PC-9 (cell line): ENCODE data around the gene ZAR1L. TPM values are rescaled to one million over a fixed set of nuclear protein-coding genes. Genes with fewer than 3 reads are reported as not detected.

Source experiments
- BruUV-seq: library from RNA; stranded (reverse); fragments of 400-500 nt; replicated peaks from 2 replicates; lab custom pipeline; 2021; lab: Mats Ljungman, UMichigan
- CTCF ChIA-PET: fragments of 300-600 bp; sonication (Branson Sonifier 250); formaldehyde crosslinking; loops from one replicate; lab custom pipeline; 2022; ENCODE audit warnings: antibody characterized with exemption; lab: Charles Lee
- POLR2A ChIA-PET: fragments of 300-600 bp; sonication (Branson Sonifier 250); formaldehyde crosslinking; loops from one replicate; lab custom pipeline; 2022; ENCODE audit warnings: antibody characterized with exemption; ENCODE audit not compliant: unreplicated experiment; lab: Charles Lee
- DNase-seq, 2 experiments: peaks; one replicate each; pipeline versions ENCODE4 v3.0.0 to v3.0.0-alpha.2; 2015 to 2022; ENCODE audit warnings: mixed read lengths in 1 of 2
- H2AFZ ChIP-seq: fragments of 200-600 bp; sonication (generic); 2 replicates; pipeline ENCODE4 v1.8.1; 2017; ENCODE audit warnings: antibody characterized with exemption
- H3F3A ChIP-seq: fragments of 200-600 bp; sonication (generic); 2 replicates; pipeline ENCODE4 v1.8.1; 2017; ENCODE audit warnings: antibody characterized with exemption, mild to moderate bottlenecking, low read depth; ENCODE audit not compliant: insufficient read depth
- H3K27ac ChIP-seq: fragments of 200-600 bp; sonication (generic); 2 replicates; pipeline ENCODE4 v1.6.1; 2016; ENCODE audit warnings: mixed run types
- H3K27me3 ChIP-seq: fragments of 200-600 bp; sonication (generic); 2 replicates; pipeline ENCODE4 v1.6.1; 2016; ENCODE audit warnings: low read depth, mixed run types; ENCODE audit not compliant: insufficient read depth
- H3K36me3 ChIP-seq: fragments of 200-600 bp; sonication (generic); 2 replicates; pipeline ENCODE4 v1.6.1; 2016; ENCODE audit warnings: low read depth, mixed run types
- H3K4me1 ChIP-seq: fragments of 200-600 bp; sonication (generic); replicated peaks from 2 replicates; pipeline ENCODE4 v1.6.1; 2016; ENCODE audit warnings: mixed run types; ENCODE audit not compliant: insufficient read depth
- H3K4me2 ChIP-seq: fragments of 200-600 bp; sonication (generic); 2 replicates; pipeline ENCODE4 v1.6.1; 2017; ENCODE audit warnings: mixed run types
- H3K4me3 ChIP-seq: fragments of 200-600 bp; sonication (generic); 2 replicates; pipeline ENCODE4 v1.6.1; 2016; ENCODE audit warnings: mixed run types
- H3K79me2 ChIP-seq: fragments of 200-600 bp; sonication (generic); 2 replicates; pipeline ENCODE4 v1.6.1; 2017; ENCODE audit warnings: low read depth, mixed run types
- H3K9me2 ChIP-seq: fragments of 200-600 bp; sonication (generic); 2 replicates; pipeline ENCODE4 v1.8.1; 2017; ENCODE audit warnings: mild to moderate bottlenecking; ENCODE audit not compliant: insufficient read depth
- H3K9me3 ChIP-seq: fragments of 200-600 bp; sonication (generic); 2 replicates; pipeline ENCODE4 v1.8.1; 2016; ENCODE audit warnings: low read depth; ENCODE audit not compliant: insufficient read depth
- H4K20me1 ChIP-seq: fragments of 200-600 bp; sonication (generic); 2 replicates; pipeline ENCODE4 v1.8.1; 2017; ENCODE audit not compliant: insufficient read depth
- CTCF ChIP-seq: fragments of 200-600 bp; sonication (generic); conservative IDR thresholded peaks from 2 replicates; pipeline ENCODE4 v1.6.1; 2017; ENCODE audit warnings: mixed run types, antibody characterized with exemption, mild to moderate bottlenecking, moderate library complexity
- EZH2 ChIP-seq: fragments of 200-600 bp; sonication (generic); IDR thresholded peaks from 2 replicates; pipeline ENCODE4 v1.8.0; 2017; ENCODE audit warnings: antibody characterized with exemption, low read depth
- intact Hi-C: fragments of 100-400 bp; cut with micrococcal nuclease; formaldehyde crosslinking; loops from one replicate; pipeline ENCODE4 v1.10.0; 2022; ENCODE audit not compliant: unreplicated experiment
- total RNA-seq: library from RNA; stranded (reverse); gene quantifications from 2 replicates; pipeline ENCODE4 v1.2.3, GENCODE V29; 2021

Gene ZAR1L
- total RNA-seq, 1 experiment from 2014 or later, result 0.37 TPM

GRCh38 chr13:32254916-32255723, 60.0 kb downstream of the ZAR1L start:
- H3K27me3 ChIP-seq, result no peaks in the 10 kb centered on the region
- no peak overlapping the region for H3K4me2 ChIP-seq
- H4K20me1 ChIP-seq, result no peaks in the 10 kb centered on the region
- no peaks in the 10 kb centered on the region for H3K9me2 ChIP-seq
- BruUV-seq, result no TSS peak
- H3K36me3 ChIP-seq, result no peaks in the 10 kb centered on the region
- no peak for TF ChIP-seq EZH2
- TF ChIP-seq CTCF, result no peak
- no peak overlapping the region for H2AFZ ChIP-seq
- H3K4me3 ChIP-seq, result no peak overlapping the region
- H3K9me3 ChIP-seq, result no peaks in the 10 kb centered on the region
- H3K79me2 ChIP-seq, result no peaks in the 10 kb centered on the region
- H3K27ac ChIP-seq, result no peak overlapping the region
- H3K4me1 ChIP-seq, result no peaks in the 10 kb centered on the region
- CTCF ChIA-PET, result interaction anchor here (0.8 to 1.0 kb wide), 2 partner anchors 221 to 345 kb away, joined by 4 to 21 read pairs; no protein-coding TSS in a partner anchor
- DNase-seq, result no peak
- intact Hi-C loops, result no loop called here
- POLR2A ChIA-PET, result no interaction called here
- no peaks in the 10 kb centered on the region for H3F3A ChIP-seq

GRCh38 chr13:32254416-32254815, 60.7 kb downstream of the ZAR1L start:
- no TSS peak for BruUV-seq
- no peaks in the 10 kb centered on the region for H3K36me3 ChIP-seq
- no peak for TF ChIP-seq CTCF
- no peak for TF ChIP-seq EZH2
- H3K27me3 ChIP-seq, result no peaks in the 10 kb centered on the region
- H3K4me2 ChIP-seq, result no peak overlapping the region
- ChIA-PET CTCF (interaction anchor here (0.8 to 1.0 kb wide), 2 partner anchors 222 to 345 kb away, joined by 4 to 21 read pairs; no protein-coding TSS in a partner anchor), POLR2A (no interaction called here)
- H3K4me1 ChIP-seq, result no peaks in the 10 kb centered on the region
- H3K9me2 ChIP-seq, result no peaks in the 10 kb centered on the region
- H3K9me3 ChIP-seq, result no peaks in the 10 kb centered on the region
- no peak overlapping the region for H3K4me3 ChIP-seq
- no peaks in the 10 kb centered on the region for H3F3A ChIP-seq
- no peaks in the 10 kb centered on the region for H4K20me1 ChIP-seq
- intact Hi-C loops, result no loop called here
- no peak overlapping the region for H3K27ac ChIP-seq
- DNase-seq, result no peak
- no peak overlapping the region for H2AFZ ChIP-seq
- H3K79me2 ChIP-seq, result no peaks in the 10 kb centered on the region

- H3K27ac ChIP-seq, result no peak overlapping the region
- no peaks in the 10 kb centered on the region for H3F3A ChIP-seq
- ChIA-PET CTCF (no interaction called here), POLR2A (no interaction called here)
- no peaks in the 10 kb centered on the region for H3K27me3 ChIP-seq
- intact Hi-C loops, result no loop called here
- H3K79me2 ChIP-seq, result no peaks in the 10 kb centered on the region
- H3K36me3 ChIP-seq, result no peaks in the 10 kb centered on the region
- H4K20me1 ChIP-seq, result no peaks in the 10 kb centered on the region
- no TSS peak for BruUV-seq
- H2AFZ ChIP-seq, result no peak overlapping the region
- no peak for DNase-seq
- no peak overlapping the region for H3K4me2 ChIP-seq
- H3K9me3 ChIP-seq, result no peaks in the 10 kb centered on the region
- no peak overlapping the region for H3K4me3 ChIP-seq
- H3K4me1 ChIP-seq, result no peaks in the 10 kb centered on the region
- TF ChIP-seq EZH2 (no peak), CTCF (no peak)
- H3K9me2 ChIP-seq, result no peaks in the 10 kb centered on the region
These were observed 61.2 kb downstream of the ZAR1L start for GRCh38 chr13:32253911-32254399.

Other genes starting within 250 kb of the ZAR1L start
- gene BRCA2, start 145 bp upstream of the ZAR1L start, total RNA-seq, result 11.4 and 14.5 TPM in 2 replicates
- gene N4BP2L1, start 112.8 kb upstream of the ZAR1L start, total RNA-seq, result 3.0 and 4.0 TPM in 2 replicates
- 63.0 and 81.3 TPM in 2 replicates for gene N4BP2L2, start 223.4 kb upstream of the ZAR1L start, total RNA-seq